Small intestine (tissue), 7 donors: ENCODE data around the gene C6orf47. TPM values are rescaled to one million over a fixed set of nuclear protein-coding genes. Genes with fewer than 3 reads are reported as not detected.

Experiments
- DNase-seq, 2 donors: peaks; one replicate each; pipeline versions ENCODE4 v3.0.0 to v3.0.0-alpha.2; 2013
- FAIRE-seq: peaks from 2 replicates; lab custom pipeline; 2012; peaks lifted over from hg19 to GRCh38; lab: Jason Lieb, UNC
- H3K27ac ChIP-seq, 3 donors: one replicate each; pipeline ENCODE4 v1.5.1; 2013; ENCODE audit warnings: low read length in 2 of 3, mild to moderate bottlenecking in 2 of 3, control low read depth in 1 of 3, inconsistent platforms in 1 of 3, low read depth in 1 of 3, moderate library complexity in 1 of 3
- H3K27me3 ChIP-seq, 3 donors: one replicate each; pipeline ENCODE4 v1.6.1; 2013; ENCODE audit warnings: low read length in 3 of 3, inconsistent platforms in 1 of 3; ENCODE audit not compliant: control insufficient read depth in 3 of 3, insufficient read depth in 3 of 3
- H3K36me3 ChIP-seq, 3 donors: one replicate each; pipeline ENCODE4 v1.6.1; 2013; ENCODE audit warnings: low read length in 3 of 3, inconsistent platforms in 1 of 3, low read depth in 1 of 3, mild to moderate bottlenecking in 1 of 3, moderate library complexity in 1 of 3; ENCODE audit not compliant: control insufficient read depth in 3 of 3, insufficient read depth in 2 of 3
- H3K4me1 ChIP-seq, 3 donors: one replicate each; pipeline ENCODE4 v1.6.1; 2013; ENCODE audit warnings: low read length in 2 of 3, inconsistent platforms in 1 of 3, low read depth in 1 of 3, mild to moderate bottlenecking in 1 of 3, moderate library complexity in 1 of 3; ENCODE audit not compliant: control insufficient read depth in 3 of 3, insufficient read depth in 2 of 3
- H3K4me3 ChIP-seq, 3 donors: one replicate each; pipeline ENCODE4 v1.5.1; 2013; ENCODE audit warnings: low read length in 3 of 3, control low read depth in 1 of 3, inconsistent platforms in 1 of 3, low read depth in 1 of 3, mild to moderate bottlenecking in 1 of 3, moderate library complexity in 1 of 3
- H3K9me3 ChIP-seq, 2 donors: one replicate each; pipeline ENCODE4 v1.6.1; 2013; ENCODE audit warnings: low read depth in 1 of 2, low read length in 1 of 2; ENCODE audit not compliant: control insufficient read depth in 2 of 2, insufficient read depth in 1 of 2
- WGBS, 3 donors: extraction: QIAGEN DNeasy Blood & Tissue Kit; methylation state at CpG; one replicate each; pipeline ENCODE4 v1.1.7; 2013; 5-methylcytosine and 5-hydroxymethylcytosine counted together
- polyA plus RNA-seq, 4 donors: library from polyadenylated mRNA; stranded (reverse) in 3 of 4; unstranded in 1 of 4; fragments of 200-250 nt in 3 of 4; fragments of 120-200 nt in 1 of 4; gene quantifications; one replicate each; pipeline versions ENCODE4 v1.2.1 to v1.2.3, GENCODE V29; 2013
- donor health status: healthy with polysubstance abuse.
- donor health status: control.
- donor health status: control.
- donor health status: Bipolar disorder and iron deficiency.
- donor health status: healthy.

The C6orf47 gene
- polyA plus RNA-seq, 4 donors: 17.3 to 29.1 (median 23.2) TPM

DNA sequence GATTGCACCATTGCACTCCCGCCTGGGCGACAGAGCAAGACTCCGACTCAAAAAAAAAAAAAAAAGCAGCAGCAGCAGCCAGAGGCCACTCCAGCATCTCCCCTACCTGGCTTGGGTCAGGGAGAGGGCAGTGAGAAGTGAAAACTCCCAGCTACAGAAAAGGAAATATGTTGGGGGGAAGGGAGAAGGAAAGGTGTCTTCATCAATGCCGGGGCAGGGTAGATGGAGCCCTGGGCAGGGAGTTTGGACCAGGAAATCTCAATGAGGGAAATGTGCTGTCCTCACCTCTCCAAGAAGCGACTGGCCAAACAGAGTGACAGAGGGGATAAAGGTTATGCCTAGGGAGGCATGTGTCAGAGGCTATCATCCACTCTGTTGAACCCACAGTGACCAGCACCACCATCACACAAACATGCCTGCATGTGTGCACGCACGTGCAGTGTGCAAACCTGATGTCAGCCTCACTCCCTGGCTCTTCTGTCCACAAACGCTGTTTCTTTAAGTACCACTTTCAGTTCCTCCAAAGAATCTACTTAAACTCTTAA, 46.4 kb downstream of the C6orf47 start:
- no peak for FAIRE-seq
- WGBS, 3 donors: 33 to 64% (median 58%) methylated on average over 8 of the region's 8 CpGs
- Histone ChIP-seq H3K9me3 (no peaks in the 10 kb centered on the region), H3K27ac (peak overlapping the region in 1 of 3 donors; percentile 69), H3K4me1 (peaks cover 0 to 20% (median 2%) of the 10 kb centered on the region in 3 donors), H3K4me3 (no peak overlapping the region), H3K36me3 (no peaks in the 10 kb centered on the region), H3K27me3 (no peaks in the 10 kb centered on the region)
- DNase-seq: peak; percentile 30 to 39

- DNase-seq (no peak), FAIRE-seq (no peak)
- Histone ChIP-seq H3K36me3 (no peaks in the 10 kb centered on the region), H3K4me1 (peaks cover 0 to 20% (median 2%) of the 10 kb centered on the region in 3 donors), H3K27ac (no peak overlapping the region), H3K9me3 (no peaks in the 10 kb centered on the region), H3K4me3 (no peak overlapping the region), H3K27me3 (no peaks in the 10 kb centered on the region)
- 86 to 90% (median 88%) methylated on average over 4 of the region's 4 CpGs for WGBS, 3 donors
These were observed 49.6 kb downstream of the C6orf47 start for GRCh38 chr6:31610968-31611367.

DNA sequence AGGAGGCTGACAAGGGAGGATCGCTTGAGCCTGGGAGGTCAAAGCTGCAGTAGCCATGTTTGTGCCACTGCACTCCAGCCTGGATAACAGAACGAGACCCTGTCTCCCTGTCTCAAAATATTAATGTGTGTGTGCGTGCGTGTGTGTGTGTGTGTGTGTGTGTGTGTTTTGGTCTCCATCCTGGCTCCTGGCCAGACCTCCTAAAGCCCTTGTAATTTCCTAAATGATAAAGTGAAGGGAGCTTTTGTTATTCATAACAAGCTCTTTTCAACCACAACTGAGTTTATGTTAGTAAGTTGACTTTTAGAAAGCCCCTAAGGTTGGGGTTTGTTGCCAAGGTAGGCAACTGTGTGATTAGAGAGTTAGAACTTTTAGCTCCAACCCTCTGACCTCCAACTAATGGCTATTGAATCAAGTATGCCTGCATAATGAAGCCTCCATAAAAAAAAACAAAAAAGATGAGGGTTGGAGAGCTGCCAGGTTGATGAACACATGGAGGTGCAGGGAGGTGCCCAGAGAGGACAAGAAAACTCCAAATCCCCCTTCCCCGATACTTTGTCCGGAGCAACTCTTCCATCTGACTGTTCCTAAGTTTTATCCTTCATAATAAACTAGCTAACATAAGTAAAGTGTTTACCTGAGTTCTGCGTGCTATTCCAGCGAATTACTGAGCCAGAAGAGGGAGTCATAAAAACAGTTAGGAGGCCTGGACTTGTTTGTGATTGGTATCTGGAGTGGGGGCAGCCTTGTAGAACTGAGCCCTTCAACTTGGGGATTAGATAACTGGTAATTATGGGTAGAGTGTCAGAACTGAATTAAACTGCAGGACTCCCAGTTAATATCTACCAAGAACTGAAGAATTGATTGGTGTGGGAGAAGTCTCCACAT, 50.8 kb downstream of the C6orf47 start:
- Histone ChIP-seq H3K9me3 (no peaks in the 10 kb centered on the region), H3K27ac (no peak overlapping the region), H3K27me3 (no peaks in the 10 kb centered on the region), H3K4me3 (no peak overlapping the region), H3K4me1 (peaks cover 0 to 9% (median 0%) of the 10 kb centered on the region in 3 donors), H3K36me3 (no peaks in the 10 kb centered on the region)
- DNase-seq: no peak
- FAIRE-seq: no peak
- 66 to 70% (median 70%) methylated on average over 8 of the region's 8 CpGs for WGBS, 3 donors

Other genes starting within 250 kb of the C6orf47 start
- gene MICB, start 162.6 kb downstream of the C6orf47 start, polyA plus RNA-seq: 1 to 10 TPM in 3 of 4 donors, under 1 TPM in 1; 0.69 to 6.1 (median 2.0) TPM
- not detected for gene MCCD1, start 131.8 kb downstream of the C6orf47 start, polyA plus RNA-seq
- gene DDX39B, start 118.8 kb downstream of the C6orf47 start, polyA plus RNA-seq: 100 to 1,000 TPM; 307 to 440 (median 358) TPM
- 1 to 10 TPM in 3 of 4 donors, under 1 TPM in 1; 0.81 to 6.3 (median 1.9) TPM for gene ATP6V1G2, start 114.2 kb downstream of the C6orf47 start, polyA plus RNA-seq
- 10 to 100 TPM; 26.2 to 47.3 (median 31.8) TPM for gene NFKBIL1, start 113.2 kb downstream of the C6orf47 start, polyA plus RNA-seq
- 1 to 10 TPM in 1 of 4 donors, under 1 TPM in 1, not detected in 2; 0.24 to 1.0 TPM for gene LTA, start 88.5 kb downstream of the C6orf47 start, polyA plus RNA-seq
- gene TNF, start 85.2 kb downstream of the C6orf47 start, polyA plus RNA-seq: under 1 TPM in 3 of 4 donors, not detected in 1; 0.18 to 0.59 (median 0.45) TPM
- gene LTB, start 78.4 kb downstream of the C6orf47 start, polyA plus RNA-seq: 10 to 100 TPM in 1 of 4 donors, 1 to 10 TPM in 3; 4.0 to 19.7 (median 8.0) TPM
- 10 to 100 TPM in 2 of 4 donors, 1 to 10 TPM in 2; 3.1 to 37.0 (median 14.5) TPM for gene LST1, start 74.5 kb downstream of the C6orf47 start, polyA plus RNA-seq
- gene NCR3, start 67.8 kb downstream of the C6orf47 start, polyA plus RNA-seq: 1 to 10 TPM in 1 of 4 donors, under 1 TPM in 1, not detected in 2; 0.33 to 1.4 TPM
- 100 to 1,000 TPM in 1 of 4 donors, 10 to 100 TPM in 2, 1 to 10 TPM in 1; 5.6 to 102 (median 48.9) TPM for gene AIF1, start 45.5 kb downstream of the C6orf47 start, polyA plus RNA-seq
- 100 to 1,000 TPM in 1 of 4 donors, 10 to 100 TPM in 3; 54.6 to 104 (median 74.4) TPM for gene PRRC2A, start 40.1 kb downstream of the C6orf47 start, polyA plus RNA-seq
- gene BAG6, start 8.1 kb downstream of the C6orf47 start, polyA plus RNA-seq: 100 to 1,000 TPM; 193 to 381 (median 284) TPM
- 10 to 100 TPM in 1 of 4 donors, 1 to 10 TPM in 3; 7.2 to 32.8 (median 8.2) TPM for gene APOM, start 4.9 kb downstream of the C6orf47 start, polyA plus RNA-seq
- gene GPANK1, start 4.2 kb upstream of the C6orf47 start, polyA plus RNA-seq: 10 to 100 TPM; 14.8 to 30.2 (median 21.7) TPM
- 100 to 1,000 TPM; 185 to 231 (median 206) TPM for gene CSNK2B, start 5.3 kb upstream of the C6orf47 start, polyA plus RNA-seq
- gene LY6G5B, start 9.2 kb upstream of the C6orf47 start, polyA plus RNA-seq: 10 to 100 TPM in 1 of 4 donors, 1 to 10 TPM in 3; 3.8 to 16.5 (median 4.2) TPM
- gene LY6G5C, start 20.3 kb upstream of the C6orf47 start, polyA plus RNA-seq: 1 to 10 TPM; 2.6 to 3.8 (median 3.1) TPM
- gene ABHD16A, start 42.5 kb upstream of the C6orf47 start, polyA plus RNA-seq: 10 to 100 TPM; 34.6 to 63.8 (median 50.3) TPM
- under 1 TPM in 1 of 4 donors, not detected in 3; 0.12 TPM for gene LY6G6F, start 46.1 kb upstream of the C6orf47 start, polyA plus RNA-seq
- under 1 TPM in 1 of 4 donors, not detected in 3; 0.22 TPM for gene LY6G6D, start 54.6 kb upstream of the C6orf47 start, polyA plus RNA-seq
- gene LY6G6C, start 61.0 kb upstream of the C6orf47 start, polyA plus RNA-seq: under 1 TPM in 1 of 4 donors, not detected in 3; 0.18 TPM
- gene MPIG6B, start 62.6 kb upstream of the C6orf47 start, polyA plus RNA-seq: under 1 TPM in 2 of 4 donors, not detected in 2; 0.13 to 0.59 TPM
- gene DDAH2, start 68.5 kb upstream of the C6orf47 start, polyA plus RNA-seq: 10 to 100 TPM; 64.4 to 89.7 (median 76.1) TPM
- 100 to 1,000 TPM; 400 to 576 (median 535) TPM for gene CLIC1, start 75.8 kb upstream of the C6orf47 start, polyA plus RNA-seq
- gene MSH5, start 79.2 kb upstream of the C6orf47 start, polyA plus RNA-seq: 10 to 100 TPM in 2 of 4 donors, 1 to 10 TPM in 2; 1.6 to 53.1 (median 9.2) TPM
- gene SAPCD1, start 101.9 kb upstream of the C6orf47 start, polyA plus RNA-seq: 10 to 100 TPM in 1 of 4 donors, 1 to 10 TPM in 3; 1.4 to 15.5 (median 4.6) TPM
- 10 to 100 TPM in 1 of 4 donors, 1 to 10 TPM in 3; 2.9 to 11.9 (median 6.4) TPM for gene VWA7, start 116.5 kb upstream of the C6orf47 start, polyA plus RNA-seq
- 10 to 100 TPM; 19.9 to 42.4 (median 24.2) TPM for gene VARS1, start 135.0 kb upstream of the C6orf47 start, polyA plus RNA-seq
- gene LSM2, start 146.2 kb upstream of the C6orf47 start, polyA plus RNA-seq: 10 to 100 TPM; 27.3 to 90.2 (median 39.3) TPM
- gene HSPA1L, start 154.5 kb upstream of the C6orf47 start, polyA plus RNA-seq: 1 to 10 TPM in 2 of 4 donors, under 1 TPM in 2; 0.27 to 2.6 (median 1.1) TPM
- gene HSPA1A, start 154.8 kb upstream of the C6orf47 start, polyA plus RNA-seq: 10 to 100 TPM in 3 of 4 donors, 1 to 10 TPM in 1; 9.7 to 49.6 (median 25.7) TPM
- 100 to 1,000 TPM in 1 of 4 donors, 10 to 100 TPM in 3; 16.5 to 130 (median 35.0) TPM for gene HSPA1B, start 167.0 kb upstream of the C6orf47 start, polyA plus RNA-seq
- 100 to 1,000 TPM in 1 of 4 donors, 10 to 100 TPM in 3; 24.8 to 466 (median 37.4) TPM for gene NEU1, start 202.0 kb upstream of the C6orf47 start, polyA plus RNA-seq
- 100 to 1,000 TPM in 3 of 4 donors, 10 to 100 TPM in 1; 82.3 to 215 (median 130) TPM for gene SLC44A4, start 218.2 kb upstream of the C6orf47 start, polyA plus RNA-seq
- 10 to 100 TPM; 27.8 to 50.3 (median 37.4) TPM for gene EHMT2, start 236.9 kb upstream of the C6orf47 start, polyA plus RNA-seq
- 10 to 100 TPM in 1 of 4 donors, 1 to 10 TPM in 3; 1.6 to 12.5 (median 5.2) TPM for gene ZBTB12, start 241.3 kb upstream of the C6orf47 start, polyA plus RNA-seq